Lower leg skin (tissue), 4 donors: Measurements from ENCODE around the gene PLSCR2. TPM values are rescaled to one million over a fixed set of nuclear protein-coding genes. Genes with fewer than 3 reads are reported as not detected.
"Not testable (repeated sequence)": the region's sequence is repeated elsewhere in the genome, so short reads cannot be mapped to it uniquely, and the experiment has no call there.

ENCODE experiments used
- DNase-seq, 2 donors: peaks; one replicate each; pipeline ENCODE4 v3.0.0-alpha.2; 2019; ENCODE audit warnings: low spot score in 2 of 2
- H3K4me3 ChIP-seq: fragments of 200-600 bp; sonication (generic); 2 replicates; pipeline ENCODE4 v1.5.1; 2017; ENCODE audit warnings: mild to moderate bottlenecking, low read depth; ENCODE audit not compliant: poor library complexity, severe bottlenecking
- POLR2A ChIP-seq, 2 donors: fragments of 450-650 bp; IDR thresholded peaks; one replicate each; pipeline ENCODE4 v1.6.1; 2016 to 2017; ENCODE audit warnings: antibody characterized with exemption in 2 of 2, mild to moderate bottlenecking in 1 of 2, moderate library complexity in 1 of 2
- WGBS, 2 donors: methylation state at CpG; one replicate each; pipeline ENCODE4 v1.1.5; 2018; 5-methylcytosine and 5-hydroxymethylcytosine counted together
- intact Hi-C: fragments of 100-400 bp; cut with DNase I; formaldehyde crosslinking; loops from one replicate; pipeline ENCODE4 v1.15.0; 2023; ENCODE audit warnings: low total_unique reads
- total RNA-seq, 4 donors: library from RNA; depleted of rRNA; stranded (reverse); fragments of >200 nt; gene quantifications; one replicate each; pipeline ENCODE4 v1.1.0, GENCODE V29; 2016
- TF ChIP-seq, protein P1 (sequence below), 3 donors: fragments of 450-650 bp; IDR thresholded peaks; one replicate each; pipeline ENCODE4 v1.5.1; 2016; ENCODE audit warnings: antibody characterized with exemption in 3 of 3, mild to moderate bottlenecking in 3 of 3, moderate library complexity in 2 of 3

Gene PLSCR2
- total RNA-seq, 4 donors from 2014 or later, result not detected

DNA sequence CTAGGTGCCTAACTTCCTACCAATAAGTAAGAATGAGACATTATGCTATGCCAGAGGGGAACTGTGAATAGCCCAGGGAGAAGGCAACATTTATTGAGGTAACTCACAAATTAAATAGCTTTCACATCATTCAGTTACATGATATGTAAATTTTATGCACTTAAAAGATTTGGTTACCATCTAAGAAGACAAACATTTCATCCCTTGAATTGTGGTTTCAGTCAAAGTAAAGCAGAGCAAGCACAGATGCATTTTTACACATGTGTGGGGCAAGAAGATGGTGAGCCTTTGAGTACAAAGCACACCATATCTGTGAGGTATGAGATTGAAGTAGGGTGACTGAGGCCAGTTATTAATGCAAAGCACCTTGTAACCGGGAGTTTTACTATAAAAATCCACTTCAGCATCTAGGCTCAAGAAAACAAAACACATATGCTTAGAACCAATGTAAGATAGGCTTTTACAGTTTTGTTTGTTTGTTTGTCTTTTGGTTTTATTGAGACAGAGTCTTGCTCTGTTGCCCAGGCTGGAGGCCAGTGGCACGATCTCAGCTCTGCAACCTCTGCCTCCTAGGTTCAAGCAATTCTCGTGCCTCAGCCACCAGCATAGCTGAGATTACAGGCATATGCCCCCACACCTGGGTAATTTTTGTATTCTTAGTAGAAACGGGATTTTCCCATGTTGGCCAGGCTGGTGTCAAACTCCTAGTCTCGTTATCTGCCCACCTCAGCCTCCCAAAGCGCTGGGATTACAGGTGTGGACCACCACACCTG lies 3.5 kb downstream of the PLSCR2 start:
- no peak overlapping the region for H3K4me3 ChIP-seq
- intact Hi-C loops, result no loop called here
- TF ChIP-seq, protein P1, sequence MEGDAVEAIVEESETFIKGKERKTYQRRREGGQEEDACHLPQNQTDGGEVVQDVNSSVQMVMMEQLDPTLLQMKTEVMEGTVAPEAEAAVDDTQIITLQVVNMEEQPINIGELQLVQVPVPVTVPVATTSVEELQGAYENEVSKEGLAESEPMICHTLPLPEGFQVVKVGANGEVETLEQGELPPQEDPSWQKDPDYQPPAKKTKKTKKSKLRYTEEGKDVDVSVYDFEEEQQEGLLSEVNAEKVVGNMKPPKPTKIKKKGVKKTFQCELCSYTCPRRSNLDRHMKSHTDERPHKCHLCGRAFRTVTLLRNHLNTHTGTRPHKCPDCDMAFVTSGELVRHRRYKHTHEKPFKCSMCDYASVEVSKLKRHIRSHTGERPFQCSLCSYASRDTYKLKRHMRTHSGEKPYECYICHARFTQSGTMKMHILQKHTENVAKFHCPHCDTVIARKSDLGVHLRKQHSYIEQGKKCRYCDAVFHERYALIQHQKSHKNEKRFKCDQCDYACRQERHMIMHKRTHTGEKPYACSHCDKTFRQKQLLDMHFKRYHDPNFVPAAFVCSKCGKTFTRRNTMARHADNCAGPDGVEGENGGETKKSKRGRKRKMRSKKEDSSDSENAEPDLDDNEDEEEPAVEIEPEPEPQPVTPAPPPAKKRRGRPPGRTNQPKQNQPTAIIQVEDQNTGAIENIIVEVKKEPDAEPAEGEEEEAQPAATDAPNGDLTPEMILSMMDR (IDR thresholded peaks at IDR 0.05), result no peak
- TF ChIP-seq POLR2A (IDR thresholded peaks at IDR 0.05), result no peak
- 87% methylated on average over 6 of the region's 6 CpGs for WGBS, 2 donors
- no peak for DNase-seq

DNA sequence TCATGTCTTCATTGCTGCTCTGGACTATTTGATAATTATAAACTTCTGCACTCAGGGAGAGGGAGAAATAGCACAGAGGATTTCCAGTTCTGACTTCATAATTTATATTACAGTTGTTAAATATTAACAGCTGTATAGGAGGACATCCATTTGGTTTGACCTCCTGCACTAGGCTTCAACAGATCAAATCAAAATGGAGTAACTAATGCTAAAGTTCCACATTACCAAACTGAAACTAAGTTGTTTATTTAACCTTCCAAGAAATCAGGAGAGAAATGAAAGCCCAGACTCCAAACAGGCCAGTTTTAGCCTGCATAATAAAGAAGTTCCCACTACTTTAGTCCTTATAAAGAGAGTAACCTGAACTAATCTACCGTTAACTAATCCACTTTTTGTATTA lies 4.6 kb downstream of the PLSCR2 start:
- TF ChIP-seq POLR2A (IDR thresholded peaks at IDR 0.05), result no peak
- DNase-seq, result no peak
- 78 to 91% methylated on average over 1 of the region's 1 CpG for WGBS, 2 donors
- intact Hi-C loops, result no loop called here
- no peak overlapping the region for H3K4me3 ChIP-seq

DNA sequence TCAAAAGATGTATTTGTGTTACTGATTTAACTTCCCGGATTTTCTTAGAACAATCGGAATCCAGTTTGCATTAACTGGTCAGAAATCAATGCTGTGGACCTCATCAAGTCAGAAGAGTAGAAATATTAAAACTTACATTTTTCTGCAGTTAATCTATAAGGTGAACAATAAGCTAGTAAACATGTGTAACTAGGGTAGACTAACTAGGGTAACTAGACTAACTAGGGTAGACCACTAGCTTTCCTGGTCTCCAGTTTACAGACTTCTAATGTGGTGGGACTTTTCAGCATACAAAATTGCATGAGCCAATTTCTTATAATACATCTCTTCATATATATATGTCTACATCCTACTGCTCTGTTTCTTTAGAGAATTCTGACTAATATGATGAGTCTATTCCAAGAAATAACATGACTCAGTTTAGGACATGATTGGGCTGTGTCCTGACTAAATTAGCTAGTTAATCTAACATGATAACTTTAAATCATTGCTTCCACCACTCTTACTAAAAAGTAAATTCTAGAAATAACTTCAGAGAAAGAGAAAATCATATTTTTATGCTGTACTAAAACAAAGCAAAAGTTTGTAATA lies 5.3 kb downstream of the PLSCR2 start:
- no peak overlapping the region for H3K4me3 ChIP-seq
- DNase-seq, result no peak
- intact Hi-C loops, result no loop called here
- TF ChIP-seq, protein P1 (IDR thresholded peaks at IDR 0.05), result no peak
- no peak for TF ChIP-seq POLR2A (IDR thresholded peaks at IDR 0.05)
- WGBS, 2 donors, result 93 to 97% methylated on average over 2 of the region's 2 CpGs

DNA sequence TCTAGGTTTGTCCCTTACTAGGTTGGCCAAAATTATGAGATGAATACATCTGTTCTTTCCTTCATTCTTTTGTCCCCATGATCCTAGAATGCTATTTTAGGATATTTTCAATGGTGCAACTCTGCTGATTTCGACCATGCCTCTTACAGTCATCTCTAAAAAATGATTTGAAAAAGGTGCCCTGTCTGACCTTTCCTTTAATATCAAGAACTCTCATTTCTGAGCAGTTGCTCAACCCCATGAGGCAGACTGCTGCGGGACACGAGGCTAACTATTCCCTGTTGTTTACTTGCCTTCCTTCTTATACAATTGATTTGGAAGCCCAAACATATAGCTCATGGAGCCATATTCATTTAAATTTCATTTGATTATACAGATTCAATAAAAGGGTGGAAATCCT lies 14.6 kb downstream of the PLSCR2 start:
- no peak for TF ChIP-seq POLR2A (IDR thresholded peaks at IDR 0.05)
- 81 to 87% methylated on average over 3 of the region's 3 CpGs for WGBS, 2 donors
- no peak overlapping the region for H3K4me3 ChIP-seq
- intact Hi-C loops, result no loop called here
- DNase-seq, result no peak

DNA sequence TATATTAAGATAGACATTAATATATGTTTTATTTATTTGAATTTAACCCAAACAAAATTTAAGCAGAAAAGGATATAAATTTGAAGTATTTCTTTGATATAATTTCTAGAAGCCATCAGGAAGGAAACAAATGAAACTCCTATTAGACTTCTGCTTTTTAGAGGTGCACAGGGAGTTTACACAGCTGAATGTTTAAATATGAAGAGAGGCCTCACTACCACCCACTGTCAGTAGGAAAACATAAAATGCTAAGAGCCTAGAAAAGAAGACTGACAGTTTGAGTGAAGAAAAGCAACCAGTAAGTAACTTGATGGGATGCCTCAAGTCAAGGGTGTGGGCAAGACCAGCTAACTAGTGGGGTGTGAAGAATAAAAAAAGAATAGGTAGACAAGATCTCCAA lies 19.7 kb downstream of the PLSCR2 start:
- no peak for TF ChIP-seq POLR2A (IDR thresholded peaks at IDR 0.05)
- TF ChIP-seq, protein P1 (IDR thresholded peaks at IDR 0.05), result no peak
- DNase-seq, result no peak
- no peak overlapping the region for H3K4me3 ChIP-seq
- intact Hi-C loops, result no loop called here

DNA sequence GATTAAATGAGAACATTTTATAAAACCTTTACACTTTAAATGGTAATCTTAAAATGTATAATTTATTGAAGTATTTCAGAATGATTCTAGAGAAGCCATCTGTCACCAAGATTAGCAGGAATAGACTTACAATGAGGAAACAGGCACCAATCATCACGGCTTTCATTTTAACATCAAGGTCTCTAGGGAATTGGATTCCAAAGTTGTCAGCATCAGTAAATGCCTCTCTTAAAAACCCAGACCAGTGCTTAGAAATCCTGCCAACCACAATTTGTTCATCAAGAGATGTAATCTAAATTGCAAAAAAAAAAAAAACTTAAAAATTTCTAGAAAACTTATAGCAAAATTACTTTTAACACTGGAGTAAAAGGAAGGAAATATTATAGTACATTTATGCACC lies 20.3 kb downstream of the PLSCR2 start:
- WGBS, 2 donors, result 56 to 58% methylated on average over 1 of the region's 1 CpG
- intact Hi-C loops, result no loop called here
- TF ChIP-seq POLR2A (IDR thresholded peaks at IDR 0.05), result no peak
- TF ChIP-seq, protein P1 (IDR thresholded peaks at IDR 0.05), result no peak
- DNase-seq, result no peak
- H3K4me3 ChIP-seq, result no peak overlapping the region

DNA sequence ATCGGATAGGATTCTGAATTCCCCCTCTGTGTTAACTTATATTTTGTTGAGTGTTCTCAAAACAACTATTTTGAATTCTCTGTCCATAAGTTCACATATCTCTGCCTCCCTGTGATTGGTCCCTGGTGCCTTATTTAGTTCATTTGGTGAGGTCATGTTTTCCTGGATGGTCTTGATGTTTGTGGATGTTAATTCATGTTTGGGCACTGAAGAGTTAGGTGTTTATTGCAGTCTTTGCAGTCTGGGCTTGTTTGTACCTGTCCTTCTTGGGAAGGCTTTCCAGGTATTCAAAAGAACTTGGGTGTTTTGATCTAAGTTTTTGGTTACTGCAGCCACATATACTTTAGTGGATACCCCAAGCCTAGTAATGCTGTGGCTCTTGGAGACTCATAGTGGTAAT lies 23.3 kb downstream of the PLSCR2 start:
- WGBS, 2 donors, result 81 to 91% methylated on average over 1 of the region's 1 CpG
- intact Hi-C loops, result no loop called here
- DNase-seq, result no peak
- TF ChIP-seq, protein P1 (IDR thresholded peaks at IDR 0.05), result no peak
- no peak for TF ChIP-seq POLR2A (IDR thresholded peaks at IDR 0.05)
- H3K4me3 ChIP-seq, result no peak overlapping the region

DNA sequence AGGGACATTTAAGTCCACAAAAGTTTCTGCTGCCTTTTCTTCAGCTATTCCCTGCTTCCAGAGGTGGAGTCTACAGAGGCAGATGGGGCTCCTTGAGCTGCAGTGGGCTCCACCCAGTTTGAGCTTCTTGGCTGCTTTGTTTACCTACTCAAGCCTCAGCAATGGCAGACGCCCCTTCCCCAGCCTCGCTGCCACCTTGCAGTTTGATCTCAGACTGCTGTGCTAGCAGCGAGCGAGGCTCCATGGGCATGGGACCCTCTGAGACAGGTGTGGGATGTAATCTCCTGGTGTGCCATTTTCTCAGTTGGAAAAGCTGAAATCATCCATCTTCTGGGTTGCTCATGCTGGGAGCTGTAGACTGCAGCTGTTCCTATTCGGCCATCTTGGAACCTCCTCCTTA lies 29.1 kb downstream of the PLSCR2 start:
- intact Hi-C loops, DNase-seq, H3K4me3 ChIP-seq: not testable (repeated sequence)
- whole genome bisulfite sequencing, 2 donors, result 87 to 98% methylated on average over 5 of the region's 5 CpGs
